Measurements from ENCODE around the gene CAMK2B.

CAMK2B gene

GRCh38 chr7:44285561-44285960 is 39.8 kb downstream of the CAMK2B start:
- DNase-seq: no peak

- peak; percentile 5 for DNase-seq
Measured at GRCh38 chr7:44284881-44285541, 40.4 kb downstream of the CAMK2B start.

- peak; percentile 4 for DNase-seq
Measured at GRCh38 chr7:44284216-44284615, 41.2 kb downstream of the CAMK2B start.

- peak; percentile 5 for DNase-seq
Measured at GRCh38 chr7:44283381-44284211, 41.8 kb downstream of the CAMK2B start.

- DNase-seq: peak; percentile 3
Measured at GRCh38 chr7:44282601-44283171, 42.7 kb downstream of the CAMK2B start.

- DNase-seq: peak; percentile 7
Measured at GRCh38 chr7:44281811-44282600, 43.4 kb downstream of the CAMK2B start.

GRCh38 chr7:44280993-44281721 is 44.2 kb downstream of the CAMK2B start:
- DNase-seq: peak; percentile 7

GRCh38 chr7:44280636-44280992 is 44.8 kb downstream of the CAMK2B start:
- no peak for DNase-seq

- DNase-seq: no peak
Measured at GRCh38 chr7:44279731-44280505, 45.5 kb downstream of the CAMK2B start.

GRCh38 chr7:44279286-44279685 is 46.1 kb downstream of the CAMK2B start:
- peak; percentile 8 for DNase-seq

- DNase-seq: no peak
Measured at GRCh38 chr7:44278451-44279161, 46.8 kb downstream of the CAMK2B start.

- DNase-seq: no peak
Measured at GRCh38 chr7:44277851-44278250, 47.5 kb downstream of the CAMK2B start.

GRCh38 chr7:44277391-44277790 is 48.0 kb downstream of the CAMK2B start:
- DNase-seq: peak; percentile 4

GRCh38 chr7:44276571-44277221 is 48.7 kb downstream of the CAMK2B start:
- peak; percentile 3 for DNase-seq

- DNase-seq: peak; percentile 7
Measured at GRCh38 chr7:44275957-44276570, 49.3 kb downstream of the CAMK2B start.

- DNase-seq: no peak
Measured at GRCh38 chr7:44275146-44275545, 50.2 kb downstream of the CAMK2B start.

- DNase-seq: no peak
Measured at GRCh38 chr7:44274623-44274975, 50.8 kb downstream of the CAMK2B start.

GRCh38 chr7:44273681-44274622 is 51.4 kb downstream of the CAMK2B start:
- DNase-seq: no peak

GRCh38 chr7:44272981-44273380 is 52.4 kb downstream of the CAMK2B start:
- no peak for DNase-seq
